ENCODE measurements around the gene C9orf43.
A peak's percentile ranks its signal among the peaks of the same experiment; 100 is the strongest.
"Not testable (repeated sequence)": the region's sequence is repeated elsewhere in the genome, so short reads cannot be mapped to it uniquely, and the experiment has no call there.

Gene C9orf43

GRCh38 chr9:113425072-113425471 is 14.5 kb downstream of the C9orf43 start:
- DNase-seq: no peak

- no peak for DNase-seq
These were observed 16.2 kb downstream of the C9orf43 start for GRCh38 chr9:113426701-113427100.

- DNase-seq: no peak
These were observed 17.1 kb downstream of the C9orf43 start for GRCh38 chr9:113427629-113428028.

GRCh38 chr9:113428062-113428615 is 17.6 kb downstream of the C9orf43 start:
- DNase-seq: no peak

- DNase-seq: no peak
These were observed 20.6 kb downstream of the C9orf43 start for GRCh38 chr9:113431191-113431590.

- DNase-seq: no peak
These were observed 26.4 kb downstream of the C9orf43 start for GRCh38 chr9:113436728-113437515.

- DNase-seq: not testable (repeated sequence)
These were observed 27.2 kb downstream of the C9orf43 start for GRCh38 chr9:113437716-113438115.

GRCh38 chr9:113444736-113445135 is 34.2 kb downstream of the C9orf43 start:
- DNase-seq: no peak

GRCh38 chr9:113446323-113446740 is 35.8 kb downstream of the C9orf43 start:
- DNase-seq: peak; percentile 63

- no peak for DNase-seq
These were observed 38.8 kb downstream of the C9orf43 start for GRCh38 chr9:113449376-113449775.

- DNase-seq: no peak
These were observed 41.6 kb downstream of the C9orf43 start for GRCh38 chr9:113452113-113452605.

- peak; percentile 23 for DNase-seq
These were observed 44.6 kb downstream of the C9orf43 start for GRCh38 chr9:113454914-113455761.

- DNase-seq: no peak
These were observed 45.7 kb downstream of the C9orf43 start for GRCh38 chr9:113456235-113456634.

- DNase-seq: no peak
These were observed 50.7 kb downstream of the C9orf43 start for GRCh38 chr9:113461285-113461684.

- DNase-seq: no peak
These were observed 51.4 kb downstream of the C9orf43 start for GRCh38 chr9:113461943-113462342.

GRCh38 chr9:113462781-113463286 is 52.3 kb downstream of the C9orf43 start:
- DNase-seq: no peak

GRCh38 chr9:113463418-113464285 is 53.1 kb downstream of the C9orf43 start, which contains the start of gene RGS3:
Gene RGS3, plus strand, starts transcription at chr9:113463727. Its CDS starts 76 bp downstream, at chr9:113463803.
- peak; percentile 88 for DNase-seq

GRCh38 chr9:113464286-113464660 is 53.7 kb downstream of the C9orf43 start:
- DNase-seq: no peak

GRCh38 chr9:113465599-113466140 is 55.1 kb downstream of the C9orf43 start:
- peak; percentile 41 for DNase-seq

- DNase-seq: no peak
These were observed 56.6 kb downstream of the C9orf43 start for GRCh38 chr9:113467183-113467582.

- DNase-seq: peak; percentile 56
These were observed 58.3 kb downstream of the C9orf43 start for GRCh38 chr9:113468716-113469448.

All from retina (tissue), 1 donor.